ENCODE measurements around the gene UBE2G2.

GRCh38 chr21:44774972-44775371 lies 26.6 kb downstream of the UBE2G2 start:
- TF ChIP-seq POLR2AphosphoS5 (IDR thresholded peaks at IDR 0.05) (no peak), CTCF (IDR thresholded peaks at IDR 0.05) (no peak)

Data from upper lobe of left lung (tissue), 4 donors.